SKM-1 treated with dmso at 0.1 percent for 144 hours (cell line): Measurements from ENCODE around the gene HNRNPF.
A peak's percentile ranks its signal among the peaks of the same experiment; 100 is the strongest.
"Not testable (repeated sequence)": the region's sequence is repeated elsewhere in the genome, so short reads cannot be mapped to it uniquely, and the experiment has no call there.

ENCODE experiments used
- DNase-seq: peaks from one replicate; lab custom pipeline; 2025; ENCODE audit not compliant: unreplicated experiment; lab: John Stamatoyannopoulos, UW

HNRNPF gene

DNA sequence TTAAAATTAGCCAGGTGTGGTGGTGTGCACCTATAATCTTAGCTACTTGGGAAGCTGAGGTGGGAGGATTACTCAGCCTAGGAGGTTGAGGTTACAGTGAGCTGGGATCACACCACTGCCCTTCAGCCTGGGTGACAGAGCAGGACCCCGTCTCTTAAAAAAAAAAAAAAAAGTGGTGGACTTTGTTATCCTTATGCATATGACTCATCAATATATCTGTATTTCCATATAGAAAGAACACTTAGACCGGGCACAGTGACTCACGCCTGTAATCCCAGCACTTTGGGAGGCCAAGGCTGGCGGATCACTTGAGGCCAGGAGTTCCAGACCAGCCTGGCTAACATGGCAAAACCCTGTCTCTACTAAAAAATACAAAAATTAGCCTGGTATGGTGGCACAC lies 13.0 kb upstream of the HNRNPF start:
- DNase-seq: not testable (repeated sequence)

DNA sequence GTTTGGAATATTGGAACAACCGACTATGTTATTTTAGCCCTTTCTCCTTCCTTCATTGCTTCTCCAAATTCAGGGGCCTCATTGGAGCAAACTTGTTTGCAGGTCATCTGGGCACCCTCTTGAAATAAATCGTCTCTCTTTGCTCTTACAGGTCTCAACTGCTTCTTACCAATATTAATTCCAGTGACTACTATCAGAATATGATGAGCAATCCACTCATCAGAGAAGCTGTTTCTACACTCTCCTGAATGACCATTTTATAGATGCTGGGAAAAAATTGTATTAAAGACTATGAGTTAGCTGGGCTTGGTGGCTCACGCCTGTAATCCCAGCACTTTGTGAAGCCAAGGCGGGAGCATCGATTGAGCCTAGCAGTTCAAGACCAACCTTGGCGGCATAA lies 12.5 kb upstream of the HNRNPF start:
- no peak for DNase-seq

DNA sequence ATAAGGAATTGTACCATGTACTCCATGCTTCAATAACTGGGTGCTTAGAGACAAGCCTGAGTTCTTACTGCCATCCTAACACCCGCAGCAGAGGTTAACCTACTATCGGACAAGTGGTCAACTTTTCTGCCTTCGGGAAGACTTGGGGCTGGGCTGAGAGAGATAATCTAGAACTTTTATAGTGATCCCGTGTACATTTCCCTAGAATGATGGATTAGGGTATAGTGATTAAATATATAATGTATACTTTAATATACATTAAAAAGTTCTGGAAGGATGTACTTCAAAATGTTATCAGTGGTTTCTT lies 12.2 kb upstream of the HNRNPF start:
- no peak for DNase-seq

DNA sequence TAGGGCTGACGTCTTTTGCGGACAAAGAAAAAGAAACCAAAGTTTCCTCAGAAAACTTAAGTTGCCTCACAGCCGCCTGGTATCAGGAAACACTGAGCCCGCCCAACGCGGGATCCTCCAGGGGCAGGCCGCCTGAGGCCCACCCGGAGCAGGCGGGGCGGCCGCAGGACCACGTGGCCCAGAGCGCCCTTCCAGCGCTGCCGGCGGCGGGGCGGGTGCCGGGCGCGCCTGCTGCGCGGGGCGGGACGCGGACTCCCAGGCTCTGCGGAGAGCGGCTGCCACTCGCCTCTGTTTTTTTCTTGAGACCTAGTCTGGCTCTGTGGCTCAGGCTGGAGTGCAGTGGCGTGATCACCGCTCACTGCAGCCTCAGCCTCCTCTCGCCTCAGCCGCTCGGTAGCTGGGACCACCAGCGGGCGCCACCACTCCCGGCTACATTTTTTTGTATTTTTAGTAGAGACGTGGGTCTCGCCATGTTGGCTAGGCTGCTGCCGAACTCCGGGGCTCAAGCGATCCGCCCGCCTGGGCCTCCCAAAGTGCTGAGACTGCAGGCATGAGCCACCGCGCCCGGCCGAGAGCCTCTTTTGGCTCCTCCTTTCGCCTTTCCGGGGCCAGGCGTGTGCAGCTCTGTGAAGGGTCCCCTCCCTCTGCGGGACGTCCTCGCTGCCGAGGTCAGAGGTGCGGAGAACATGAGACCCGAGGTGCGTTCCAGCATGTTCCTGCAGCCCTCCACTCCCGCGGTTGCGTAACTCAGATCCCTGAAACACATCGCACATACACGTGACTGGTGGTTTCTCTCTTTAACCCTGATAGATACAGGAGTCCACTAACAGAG lies 11.6 kb upstream of the HNRNPF start:
- peak; percentile 60 for DNase-seq

DNA sequence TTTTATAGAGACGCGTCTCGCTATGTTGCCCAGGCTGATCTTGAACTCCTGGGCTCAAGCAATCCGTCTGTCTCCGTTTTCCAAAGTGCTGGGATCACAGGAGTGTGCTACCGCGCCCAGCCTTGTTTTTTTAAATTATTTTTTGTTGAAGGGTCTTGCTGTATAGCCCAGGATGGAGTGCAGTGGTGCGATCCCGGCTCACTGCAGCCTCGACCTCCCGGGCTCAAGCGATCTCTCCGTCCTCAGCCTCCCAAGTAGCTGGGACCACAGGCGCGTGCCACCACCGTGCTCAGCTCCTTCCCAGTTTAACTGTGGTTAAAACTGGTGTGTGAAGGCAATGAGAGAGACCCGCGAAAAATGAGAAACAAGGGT lies 11.0 kb upstream of the HNRNPF start:
- no peak for DNase-seq

DNA sequence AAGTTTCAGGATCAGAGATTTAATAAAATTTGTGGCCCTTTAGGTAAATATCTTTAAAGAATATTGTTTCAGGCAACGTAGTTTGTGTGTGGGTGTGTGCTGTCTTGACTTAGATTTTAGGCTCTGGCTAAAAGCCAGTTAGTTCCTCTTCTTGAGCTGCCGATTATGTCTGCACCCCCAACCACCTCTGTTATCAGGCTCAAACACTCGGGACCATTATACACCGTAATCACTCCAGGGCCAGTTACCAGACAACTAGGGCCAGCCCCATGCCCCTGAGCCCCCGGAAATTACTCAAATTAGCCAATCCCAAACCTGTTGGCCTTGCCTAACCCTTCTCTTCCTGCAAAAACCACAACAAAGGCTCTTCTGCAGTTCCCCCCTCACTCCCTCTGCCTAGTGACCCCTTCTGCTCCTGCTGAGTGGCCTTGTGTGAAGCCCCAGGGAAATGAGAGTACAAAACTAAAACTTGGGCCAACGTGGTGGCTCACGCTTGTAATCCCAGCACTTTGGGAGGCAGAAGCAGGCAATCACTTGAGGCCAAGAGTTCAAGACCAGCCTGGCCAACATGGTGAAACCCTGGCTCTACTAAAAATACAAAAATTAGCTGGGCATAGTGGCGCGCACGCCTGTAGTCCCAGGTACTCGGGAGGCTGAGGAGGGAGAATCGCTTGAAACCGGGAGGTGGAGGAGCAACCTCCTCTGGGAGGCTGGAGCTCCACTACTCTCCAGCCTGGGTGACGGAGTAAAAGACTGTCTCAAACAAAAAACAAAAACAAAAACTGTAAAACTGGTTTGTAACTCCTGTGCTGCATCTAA lies 9.2 kb upstream of the HNRNPF start:
- DNase-seq: peak; percentile 97

DNA sequence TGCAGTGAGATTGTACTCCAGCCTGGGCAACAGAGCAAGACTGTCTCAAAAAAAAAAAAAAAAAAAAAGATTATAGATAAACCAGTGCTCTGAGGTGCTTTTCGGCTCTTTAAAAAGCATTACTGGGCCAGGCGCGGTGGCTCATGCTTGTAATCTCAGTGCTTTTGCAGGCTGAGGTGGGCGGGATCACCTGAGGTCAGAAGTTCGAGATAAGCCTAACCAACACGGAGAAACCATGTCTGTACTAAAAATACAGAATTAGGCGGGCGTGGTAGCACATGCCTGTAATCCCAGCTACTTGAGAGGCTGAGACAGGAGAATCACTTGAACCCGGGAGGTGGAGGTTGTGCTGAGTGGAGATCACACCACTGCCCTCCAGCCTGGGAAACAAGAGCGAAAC lies 6.6 kb upstream of the HNRNPF start:
- no peak for DNase-seq

DNA sequence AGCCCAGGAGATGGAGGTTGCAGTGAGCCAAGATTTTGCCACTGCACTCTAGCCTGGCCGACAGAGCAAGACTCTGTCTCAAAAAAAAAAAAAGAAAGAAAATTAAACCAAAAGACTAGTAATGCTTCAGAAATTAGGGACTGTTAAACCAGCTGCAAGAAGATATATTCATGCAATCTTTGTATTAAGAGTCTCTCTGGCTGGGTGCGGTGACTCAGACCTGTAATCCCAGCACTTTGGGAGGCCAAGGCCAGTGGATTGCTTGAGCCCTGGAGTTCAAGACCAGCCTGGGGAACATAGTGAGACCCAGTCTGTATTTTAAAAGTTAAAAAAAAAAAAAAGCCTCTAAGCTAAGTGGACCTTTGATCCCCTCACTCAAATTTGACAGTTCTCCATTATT lies 2.5 kb upstream of the HNRNPF start:
- no peak for DNase-seq

DNA sequence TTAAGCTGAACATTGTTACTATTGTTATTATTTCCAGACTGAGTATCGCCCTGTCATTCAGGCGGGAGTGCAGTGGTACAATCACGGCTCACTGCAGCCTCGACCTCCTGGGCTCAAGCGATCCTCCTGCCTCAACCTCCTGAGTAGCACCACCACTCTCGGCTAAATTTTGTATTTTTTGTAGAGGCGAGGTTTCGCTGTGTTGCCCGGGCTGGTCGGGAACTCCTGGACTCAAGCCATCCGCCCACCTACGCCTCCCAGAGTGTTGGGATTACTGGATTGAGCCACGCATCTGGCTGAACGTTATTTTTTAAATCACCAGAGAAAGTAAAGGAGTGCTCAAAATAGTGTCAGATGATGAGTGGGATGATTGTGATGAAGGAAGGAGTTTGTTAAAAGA lies 1.4 kb upstream of the HNRNPF start:
- no peak for DNase-seq

DNA sequence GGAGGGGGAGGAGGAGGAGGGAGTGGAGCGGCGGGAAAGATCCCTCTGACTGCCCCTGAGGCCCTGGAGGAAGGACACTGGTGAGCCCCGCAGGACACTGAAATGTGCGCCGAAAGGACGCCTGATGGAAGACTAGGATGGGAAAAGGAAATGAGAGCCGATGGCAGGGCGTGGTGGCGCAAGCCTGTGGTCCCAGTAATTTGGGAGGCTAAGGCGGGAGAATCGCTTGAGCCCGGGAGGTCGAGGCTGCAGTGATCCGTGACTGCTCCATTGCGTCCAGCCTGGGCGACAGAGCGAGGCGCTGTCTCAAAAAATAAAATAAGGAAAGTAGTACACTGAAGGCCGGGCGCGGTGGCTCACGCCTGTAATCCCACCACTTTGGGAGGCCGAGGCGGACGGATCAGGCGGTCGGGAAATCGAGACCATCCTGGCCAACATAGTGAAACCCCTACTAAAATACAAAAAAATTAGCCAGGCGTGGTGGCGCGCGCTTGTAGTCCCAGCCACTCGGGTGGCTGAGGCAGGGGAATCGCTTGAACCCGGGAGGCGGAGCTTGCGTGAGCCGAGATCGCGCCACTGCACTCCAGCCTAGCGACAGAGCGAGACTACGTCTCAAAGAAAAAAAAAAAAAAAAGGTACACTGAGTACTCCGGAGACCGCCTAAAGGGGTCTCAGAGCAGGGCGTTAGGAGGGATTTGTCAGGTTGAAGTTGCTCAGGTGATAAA lies 561 bp upstream of the HNRNPF start:
- DNase-seq: no peak

DNA sequence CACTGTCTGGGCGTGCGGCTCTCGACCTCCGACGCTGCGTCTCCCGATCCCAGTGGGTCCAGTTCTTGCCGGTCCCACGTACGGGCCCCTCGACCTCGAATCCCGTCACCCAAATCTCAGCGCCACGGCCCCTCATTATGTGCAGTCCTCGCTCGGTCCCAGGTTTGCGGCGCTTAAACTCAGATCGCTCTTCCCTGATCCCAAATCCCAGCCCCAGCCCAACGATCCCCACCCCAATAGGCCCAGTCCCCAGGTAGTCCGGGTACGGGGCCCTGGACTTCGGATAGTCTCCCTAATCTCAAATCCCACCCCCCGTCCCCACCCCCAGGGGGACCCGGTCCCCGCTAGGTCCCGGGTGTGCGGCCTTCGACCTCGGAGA lies 666 bp downstream of the HNRNPF start:
- no peak for DNase-seq

DNA sequence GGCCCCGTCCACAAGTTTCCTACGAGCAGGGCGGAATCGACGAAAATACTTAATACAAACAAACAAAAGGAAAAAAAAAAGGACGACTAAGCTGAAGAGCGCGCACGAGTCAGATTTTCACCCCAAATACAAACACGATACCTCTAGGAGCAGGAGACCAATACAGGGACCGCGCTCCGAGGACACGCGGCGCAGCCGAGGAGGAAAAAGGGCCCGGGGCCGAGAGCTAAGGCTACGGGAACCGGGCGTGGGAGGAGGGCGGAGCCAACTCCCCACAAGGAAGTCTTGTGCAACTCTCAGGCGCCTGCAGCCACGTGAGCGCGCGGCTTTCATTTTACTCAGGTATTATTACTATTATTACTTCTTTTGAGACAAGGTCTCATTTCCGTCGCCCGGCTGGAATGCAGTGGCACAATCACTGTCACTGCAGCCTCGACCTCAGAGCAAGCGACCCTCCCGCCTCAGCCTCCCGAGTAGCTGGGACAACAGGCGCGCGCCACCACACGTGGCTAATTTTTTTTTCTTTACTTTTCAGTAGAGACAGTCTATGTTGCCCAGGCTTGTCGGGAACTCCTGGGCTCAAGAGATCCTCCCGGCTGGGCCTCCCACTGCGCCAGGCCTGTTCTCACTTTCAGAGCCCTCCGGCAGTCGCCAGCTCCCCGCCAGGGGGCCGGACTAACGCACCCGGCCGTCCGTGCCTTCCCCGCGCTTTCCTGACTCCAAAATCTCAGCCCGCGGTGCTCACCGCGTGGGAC lies 1.2 kb downstream of the HNRNPF start:
- peak; percentile 87 for DNase-seq

DNA sequence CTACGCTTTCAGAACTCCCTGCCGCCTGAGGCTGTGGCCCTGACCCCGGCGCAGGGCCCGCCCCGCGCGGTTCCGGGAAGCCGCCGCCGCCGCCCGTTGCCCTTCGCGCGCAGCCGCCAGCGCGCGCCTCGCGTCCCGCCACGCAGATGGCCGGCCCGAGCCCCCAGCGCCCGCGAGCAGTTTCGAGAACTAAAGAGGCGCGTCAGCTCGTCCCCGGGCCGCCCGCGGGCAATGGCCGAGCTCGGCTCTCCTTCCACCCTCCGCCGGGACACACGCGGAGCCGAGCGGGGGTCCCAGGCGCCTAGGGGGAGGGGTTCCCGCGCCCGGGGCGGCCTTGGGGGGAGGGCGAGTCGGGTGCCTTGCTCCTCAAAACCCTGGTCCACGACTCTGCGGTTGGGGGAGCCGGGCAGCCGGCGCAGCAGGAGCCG lies 1.8 kb downstream of the HNRNPF start:
- DNase-seq: no peak

DNA sequence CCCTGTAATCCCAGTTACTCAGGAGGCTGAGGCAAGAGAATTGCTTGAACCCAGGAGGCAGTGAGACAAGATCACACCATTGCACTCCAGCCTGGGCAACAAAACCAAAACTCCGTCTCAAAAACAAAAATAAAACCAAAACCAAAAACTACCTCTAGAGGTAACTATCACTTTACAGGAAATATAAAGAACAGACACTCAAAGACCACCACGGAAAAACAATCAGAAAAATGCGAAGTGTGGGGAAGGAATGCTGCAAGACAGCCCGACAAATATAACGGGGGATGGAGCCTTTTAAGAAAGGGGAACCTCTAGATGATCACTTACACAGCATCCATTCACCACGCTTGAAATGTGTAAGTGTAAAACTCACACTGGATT lies 4.3 kb downstream of the HNRNPF start:
- no peak for DNase-seq

DNA sequence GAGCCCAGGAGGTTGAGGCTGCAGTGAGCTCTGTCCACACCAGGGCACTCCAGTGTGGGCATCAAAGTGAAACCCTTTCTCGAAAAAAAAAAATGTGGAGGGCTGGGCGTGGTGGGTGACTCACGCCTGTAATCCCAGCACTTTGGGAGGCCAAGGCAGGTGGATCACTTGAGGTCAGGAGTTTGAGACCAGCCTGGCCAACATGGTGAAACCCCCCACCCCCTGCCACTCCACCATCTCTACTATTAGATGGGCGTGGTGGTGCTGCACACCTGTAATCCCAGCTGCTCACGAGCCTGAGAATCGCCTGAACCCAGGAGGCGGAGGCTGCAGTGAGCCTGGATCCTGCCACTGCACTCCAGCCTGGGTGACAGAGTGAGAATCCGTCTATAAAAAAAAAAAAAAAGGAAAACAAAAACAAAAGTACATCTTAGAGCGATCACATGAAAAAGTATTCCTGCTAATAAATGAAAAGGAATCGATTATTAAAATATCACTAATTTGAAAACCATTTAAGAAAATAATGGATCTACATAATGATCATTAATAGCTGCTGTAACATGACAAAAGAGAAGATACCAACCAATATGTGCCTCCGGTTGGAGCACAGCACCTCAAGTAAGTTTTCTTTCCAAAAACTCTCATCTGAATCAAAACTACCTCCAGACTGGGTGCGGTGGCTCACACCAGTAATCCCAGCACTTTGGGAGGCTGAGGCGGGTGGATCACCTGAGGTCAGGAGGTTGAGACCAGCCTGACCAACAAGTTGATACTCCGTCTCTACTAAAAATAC lies 4.9 kb downstream of the HNRNPF start:
- no peak for DNase-seq

DNA sequence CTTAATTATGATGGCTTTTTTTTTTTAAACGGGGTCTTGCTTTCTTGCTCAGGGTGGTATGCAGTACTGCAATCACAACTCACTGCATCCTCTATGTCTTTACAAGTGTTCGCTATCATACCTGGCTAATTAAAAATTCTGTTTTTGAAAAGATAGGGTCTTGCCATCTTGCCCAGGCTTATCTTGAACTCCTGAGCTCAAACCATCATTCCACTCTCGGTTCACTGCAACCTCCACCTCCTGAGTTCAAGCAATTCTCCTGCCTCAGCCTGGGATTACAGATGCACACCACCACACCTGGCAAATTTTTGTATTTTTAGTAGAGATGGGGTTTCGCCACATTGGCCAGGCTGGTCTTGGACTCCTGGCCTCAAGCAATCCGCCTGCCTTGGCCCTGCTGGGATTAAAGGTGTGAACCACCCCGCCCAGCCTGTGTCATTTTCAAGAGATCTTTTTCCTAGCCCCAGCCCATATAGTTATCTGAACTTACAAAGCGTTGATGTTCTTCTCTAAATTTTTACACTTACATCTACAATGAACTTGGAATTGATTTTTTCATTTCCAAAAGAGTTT lies 6.0 kb downstream of the HNRNPF start:
- DNase-seq: no peak

DNA sequence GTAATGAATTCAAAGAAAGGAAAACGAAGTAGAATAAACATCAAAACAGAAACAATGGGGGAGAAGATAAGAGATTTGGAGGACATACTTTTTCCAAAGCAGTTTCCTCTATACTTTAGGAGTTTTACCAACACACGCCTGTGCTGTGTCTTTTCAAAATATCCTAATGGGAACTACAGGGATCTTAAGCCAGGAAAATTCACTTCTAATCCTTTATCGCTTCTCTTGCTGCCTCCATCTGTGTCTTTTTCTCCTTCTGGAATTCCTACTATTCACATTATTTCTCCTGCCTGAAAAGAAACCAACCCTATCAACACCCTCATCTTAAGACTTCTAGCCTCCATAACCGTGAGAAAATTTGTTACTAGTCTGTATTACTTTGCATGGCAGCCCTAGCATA lies 6.8 kb downstream of the HNRNPF start:
- no peak for DNase-seq

DNA sequence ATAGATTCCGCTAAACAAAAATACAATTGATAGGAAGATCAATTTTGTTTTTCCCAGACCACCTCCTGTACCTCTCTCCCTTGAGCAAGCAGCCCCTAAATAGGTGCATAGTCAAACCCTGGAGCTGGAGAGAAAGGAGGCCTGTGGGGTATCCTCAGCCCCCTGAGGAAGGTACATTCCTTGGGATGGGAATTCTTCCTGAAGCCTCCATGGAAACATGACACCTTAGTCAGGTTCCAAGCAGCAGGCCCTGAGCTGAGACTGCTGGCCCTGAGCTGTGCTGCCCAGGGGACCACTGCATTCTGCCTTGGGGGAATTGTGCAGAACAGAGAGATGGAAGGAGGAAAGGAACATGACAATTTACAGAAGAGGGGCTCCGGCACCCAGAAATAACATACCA lies 7.4 kb downstream of the HNRNPF start:
- DNase-seq: no peak

DNA sequence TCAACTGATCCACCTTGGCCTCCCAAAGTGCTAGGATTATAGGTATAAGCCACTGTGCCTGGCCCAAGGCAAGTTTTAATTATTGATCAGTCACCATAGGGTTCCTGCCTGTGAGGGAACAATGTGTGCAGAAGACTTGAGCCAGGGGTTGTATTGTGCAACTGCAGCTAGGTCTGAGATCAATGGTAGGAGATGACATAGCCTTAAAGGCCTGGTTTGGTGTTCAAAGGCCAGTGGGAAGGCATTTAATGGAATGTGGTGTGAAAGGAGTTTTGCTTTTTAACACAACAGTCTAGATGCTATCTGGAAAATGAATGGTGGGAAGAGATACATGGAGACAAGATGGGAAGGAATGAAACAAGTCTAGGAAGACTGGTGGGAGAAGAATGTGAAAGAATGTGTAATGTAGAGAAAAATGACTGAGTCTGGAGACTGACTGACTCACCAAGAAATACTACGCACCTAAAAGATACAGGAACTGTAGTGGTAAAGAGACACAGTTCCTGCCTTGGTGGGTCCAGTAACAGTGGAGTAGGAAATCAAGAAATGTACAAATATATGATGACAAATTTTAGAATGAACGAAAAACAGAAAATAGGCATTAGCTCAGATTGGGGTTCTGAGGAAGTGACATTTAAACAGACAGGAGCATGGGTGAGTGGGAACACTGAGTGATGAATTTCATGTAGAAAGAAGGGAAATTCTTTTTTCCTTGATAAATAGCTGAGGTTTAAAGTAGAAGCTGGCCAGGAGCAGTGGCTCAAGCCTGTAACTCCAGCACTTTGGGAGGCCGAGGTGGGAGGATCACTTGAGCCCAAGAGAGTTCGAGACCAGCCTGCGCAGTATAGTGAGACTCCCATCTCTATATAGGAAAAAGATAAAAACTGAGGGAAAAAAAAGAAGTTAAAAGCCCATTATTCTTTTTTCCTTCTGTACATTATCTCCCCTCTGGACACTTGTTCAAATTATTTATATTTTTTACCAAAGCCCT lies 9.4 kb downstream of the HNRNPF start:
- no peak for DNase-seq
